GM23338 (cell line): ENCODE measurements around the gene DLGAP4. TPM values are rescaled to one million over a fixed set of nuclear protein-coding genes. Genes with fewer than 3 reads are reported as not detected.

ENCODE experiments used
- ATAC-seq: fragments of 200-7000 bp; cut with Tn5 transposase; 3 replicates; pipeline ENCODE4 v1.9.1; 2020
- DNase-seq: peaks from one replicate; pipeline ENCODE4 v3.0.0-alpha.2; 2015; ENCODE audit warnings: low spot score
- H2AFZ ChIP-seq: fragments of 200-600 bp; sonication (generic); 2 replicates; pipeline ENCODE4 v1.8.0; 2016; ENCODE audit warnings: antibody characterized with exemption, mild to moderate bottlenecking, moderate library complexity
- H3F3A ChIP-seq: fragments of 200-600 bp; sonication (generic); replicated peaks from 2 replicates; pipeline ENCODE4 v1.8.0; 2017; ENCODE audit warnings: antibody characterized with exemption, mixed run types, low read depth
- H3K27ac ChIP-seq: fragments of 200-600 bp; sonication (generic); 2 replicates; pipeline ENCODE4 v1.6.1; 2016; ENCODE audit warnings: low read depth
- H3K27me3 ChIP-seq: fragments of 200-600 bp; sonication (generic); 2 replicates; pipeline ENCODE4 v1.8.0; 2016; ENCODE audit warnings: mild to moderate bottlenecking, mixed run types, moderate library complexity; ENCODE audit not compliant: insufficient read depth
- H3K36me3 ChIP-seq: fragments of 200-600 bp; sonication (generic); 2 replicates; pipeline ENCODE4 v1.8.0; 2016; ENCODE audit warnings: mild to moderate bottlenecking; ENCODE audit not compliant: insufficient read depth
- H3K4me1 ChIP-seq: fragments of 200-600 bp; sonication (generic); 2 replicates; pipeline ENCODE4 v1.8.0; 2016; ENCODE audit warnings: mild to moderate bottlenecking, moderate library complexity; ENCODE audit not compliant: insufficient read depth
- H3K4me2 ChIP-seq: fragments of 200-600 bp; sonication (generic); 2 replicates; pipeline ENCODE4 v1.7.1; 2017; ENCODE audit warnings: mixed run types
- H3K4me3 ChIP-seq: fragments of 200-600 bp; sonication (generic); 2 replicates; pipeline ENCODE4 v1.6.1; 2016; ENCODE audit warnings: mixed run types
- H3K79me2 ChIP-seq: fragments of 200-600 bp; sonication (generic); replicated peaks from 2 replicates; pipeline ENCODE4 v1.8.0; 2017; ENCODE audit warnings: mild to moderate bottlenecking; ENCODE audit not compliant: insufficient read depth
- H3K9me2 ChIP-seq: fragments of 200-600 bp; sonication (generic); 2 replicates; pipeline ENCODE4 v1.8.0; 2017; ENCODE audit not compliant: insufficient read depth
- H4K20me1 ChIP-seq: fragments of 200-600 bp; sonication (generic); replicated peaks from 2 replicates; pipeline ENCODE4 v1.8.0; 2017; ENCODE audit warnings: mild to moderate bottlenecking; ENCODE audit not compliant: insufficient read depth
- H3K27ac Mint-ChIP-seq: 2 replicates; pipeline ENCODE4 v1.8.0; 2020; ENCODE audit warnings: inconsistent platforms, mild to moderate bottlenecking, moderate library complexity, mixed read lengths
- H3K27me3 Mint-ChIP-seq: 3 replicates; pipeline ENCODE4 v1.8.0; 2022; ENCODE audit warnings: low read depth, mild to moderate bottlenecking, moderate library complexity, mixed read lengths, inconsistent platforms; ENCODE audit not compliant: insufficient read depth, poor library complexity
- H3K36me3 Mint-ChIP-seq: 3 replicates; pipeline ENCODE4 v1.8.0; 2021; ENCODE audit warnings: low read depth, mild to moderate bottlenecking, inconsistent platforms, moderate library complexity, mixed read lengths
- H3K4me1 Mint-ChIP-seq: 3 replicates; pipeline ENCODE4 v1.8.0; 2020; ENCODE audit warnings: mild to moderate bottlenecking, inconsistent platforms, mixed read lengths
- H3K4me3 Mint-ChIP-seq: 3 replicates; pipeline ENCODE4 v1.8.0; 2021; ENCODE audit warnings: moderate library complexity, mild to moderate bottlenecking, inconsistent platforms, mixed read lengths
- H3K9me3 Mint-ChIP-seq: 3 replicates; pipeline ENCODE4 v1.8.0; 2020; ENCODE audit warnings: moderate library complexity, mild to moderate bottlenecking, inconsistent platforms, mixed read lengths
- CREB1 ChIP-seq: fragments of 250-450 bp; sonication (Bioruptor Pico); IDR thresholded peaks from 2 replicates; pipeline ENCODE4 v1.5.0; 2020; ENCODE audit warnings: low read depth, mild to moderate bottlenecking, moderate library complexity
- CTCF ChIP-seq, 2 experiments: fragments of 200-600 bp in 1 of 2; sonication (generic) in 1 of 2; conservative IDR thresholded peaks; 2 replicates each; pipeline versions ENCODE4 v1.5.1 to v1.6.1; 2016 to 2017; ENCODE audit warnings: antibody characterized with exemption in 2 of 2, low read depth in 2 of 2, mild to moderate bottlenecking in 2 of 2, moderate library complexity in 1 of 2
- EZH2 ChIP-seq: fragments of 200-600 bp; sonication (generic); IDR thresholded peaks from one replicate; pipeline ENCODE4 v1.8.0; 2017; ENCODE audit warnings: antibody characterized with exemption, mild to moderate bottlenecking, low read depth; ENCODE audit not compliant: unreplicated experiment
- EZH2phosphoT487 ChIP-seq: fragments of 200-600 bp; sonication (generic); IDR thresholded peaks from one replicate; pipeline ENCODE4 v1.8.1; 2018; ENCODE audit warnings: antibody characterized with exemption; ENCODE audit not compliant: unreplicated experiment
- JUNB ChIP-seq: IDR thresholded peaks from one replicate; pipeline ENCODE4 v1.6.1; 2016; ENCODE audit warnings: antibody characterized with exemption; ENCODE audit not compliant: unreplicated experiment
- NANOG ChIP-seq: IDR thresholded peaks from 2 replicates; pipeline ENCODE4 v1.6.1; 2016; ENCODE audit warnings: antibody characterized with exemption, borderline replicate concordance
- POLR2AphosphoS5 ChIP-seq: IDR thresholded peaks from 2 replicates; pipeline ENCODE4 v1.6.1; 2016; ENCODE audit warnings: antibody characterized with exemption, low read depth
- REST ChIP-seq: IDR thresholded peaks from one replicate; pipeline ENCODE4 v1.6.1; 2018; ENCODE audit warnings: antibody characterized with exemption; ENCODE audit not compliant: unreplicated experiment
- STAT1 ChIP-seq: IDR thresholded peaks from one replicate; pipeline ENCODE4 v1.6.1; 2016; ENCODE audit warnings: antibody characterized with exemption; ENCODE audit not compliant: unreplicated experiment
- ZNF114 ChIP-seq: fragments of 250-450 bp; sonication (Bioruptor Pico); IDR thresholded peaks from 2 replicates; pipeline ENCODE4 v1.5.0; 2020; ENCODE audit warnings: mild to moderate bottlenecking, moderate library complexity
- ZNF331 ChIP-seq: fragments of 250-450 bp; sonication (Bioruptor Pico); IDR thresholded peaks from 2 replicates; pipeline ENCODE4 v1.5.0; 2020; ENCODE audit warnings: low read depth, mild to moderate bottlenecking, moderate library complexity
- ZNF462 ChIP-seq: fragments of 250-450 bp; sonication (Bioruptor Pico); IDR thresholded peaks from 2 replicates; pipeline ENCODE4 v1.5.0; 2020; ENCODE audit warnings: mild to moderate bottlenecking, moderate library complexity
- polyA plus RNA-seq: library from polyadenylated mRNA; unstranded; fragments of >200 nt; fragmentation: Nextera tagmentation; extraction: Ambion mirVana; gene quantifications from 2 replicates; pipeline ENCODE4 v1.2.1, GENCODE V29; 2016
- total RNA-seq: library from RNA; depleted of rRNA; stranded (reverse); fragments of >200 nt; shearing (Covaris generic); gene quantifications from 2 replicates; pipeline ENCODE4 v1.2.3, GENCODE V29; 2014
- TF ChIP-seq, protein P1 (sequence below): IDR thresholded peaks from 2 replicates; pipeline ENCODE4 v1.6.1; 2016; ENCODE audit warnings: antibody characterized with exemption

DLGAP4 gene
- total and polyA plus RNA-seq, 2 experiments from 2014 or later: 46.1 to 52.2 TPM

GRCh38 chr20:36424314-36424713 is 118.2 kb downstream of the DLGAP4 start:
- Histone ChIP-seq H2AFZ (no peak overlapping the region), H3F3A (no peaks in the 10 kb centered on the region), H3K36me3 (no peaks in the 10 kb centered on the region), H3K27me3 (no peaks in the 10 kb centered on the region), H3K4me1 (no peaks in the 10 kb centered on the region), H3K4me3 (no peak overlapping the region), H4K20me1 (no peaks in the 10 kb centered on the region), H3K27ac (no peak overlapping the region), H3K4me2 (no peak overlapping the region), H3K79me2 (no peaks in the 10 kb centered on the region), H3K9me2 (no peaks in the 10 kb centered on the region)
- DNase-seq (no peak), ATAC-seq (no peak)
- Mint-ChIP-seq H3K27me3 (peaks cover 2% of the 10 kb centered on the region), H3K36me3 (no peaks in the 10 kb centered on the region), H3K4me3 (no peak overlapping the region), H3K4me1 (no peaks in the 10 kb centered on the region), H3K9me3 (no peaks in the 10 kb centered on the region), H3K27ac (no peak overlapping the region)
- TF ChIP-seq ZNF331 (CRISPR knock-in tag) (no peak), POLR2AphosphoS5 (no peak), ZNF114 (CRISPR knock-in tag) (no peak), CREB1 (CRISPR knock-in tag) (no peak), JUNB (no peak), ZNF462 (no peak), NANOG (no peak), STAT1 (no peak), EZH2 (no peak), EZH2phosphoT487 (no peak), CTCF (conservative IDR thresholded peaks at IDR 0.05; ENCODE audit: low read depth in 2 of 2) (no peak), REST (no peak)
- TF ChIP-seq, protein P1, sequence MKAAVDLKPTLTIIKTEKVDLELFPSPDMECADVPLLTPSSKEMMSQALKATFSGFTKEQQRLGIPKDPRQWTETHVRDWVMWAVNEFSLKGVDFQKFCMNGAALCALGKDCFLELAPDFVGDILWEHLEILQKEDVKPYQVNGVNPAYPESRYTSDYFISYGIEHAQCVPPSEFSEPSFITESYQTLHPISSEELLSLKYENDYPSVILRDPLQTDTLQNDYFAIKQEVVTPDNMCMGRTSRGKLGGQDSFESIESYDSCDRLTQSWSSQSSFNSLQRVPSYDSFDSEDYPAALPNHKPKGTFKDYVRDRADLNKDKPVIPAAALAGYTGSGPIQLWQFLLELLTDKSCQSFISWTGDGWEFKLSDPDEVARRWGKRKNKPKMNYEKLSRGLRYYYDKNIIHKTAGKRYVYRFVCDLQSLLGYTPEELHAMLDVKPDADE: no peak
